ENCODE data around the gene MTR. TPM values are rescaled to one million over a fixed set of nuclear protein-coding genes. Genes with fewer than 3 reads are reported as not detected.

MTR gene
- total and polyA plus RNA-seq, 9 of the 15 experiments (the other 6 are each of a cell fraction or from before 2014, with no cell fraction given), result 3.4 to 44.3 (median 20.3) TPM

DNA sequence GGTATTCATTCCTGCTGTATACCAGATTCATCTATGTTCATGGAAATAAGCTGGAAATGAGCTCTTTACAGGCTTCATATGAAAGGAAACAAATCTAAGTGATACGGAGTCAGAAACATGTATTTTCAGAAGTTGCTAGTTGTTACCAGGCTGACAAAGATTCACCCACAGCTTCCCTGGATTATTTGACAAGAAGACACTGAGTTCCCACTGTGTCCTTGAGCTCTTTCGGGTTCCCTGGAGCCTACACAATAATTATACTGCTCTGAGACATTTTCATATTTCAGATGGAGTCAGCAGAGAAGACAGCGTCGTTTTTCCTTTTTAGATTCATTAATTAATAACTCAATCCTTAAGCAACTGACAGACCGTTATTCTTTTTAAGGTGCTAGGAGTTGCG lies 29.3 kb upstream of the MTR start:
- no peak for FAIRE-seq
- Histone ChIP-seq H3K36me3 (ENCODE audit: control insufficient read depth, insufficient read depth, low read length) (no peaks in the 10 kb centered on the region), H3K4me2 (ENCODE audit: insufficient read depth, low read length) (no peak overlapping the region), H3K9ac (ENCODE audit: insufficient read depth in 1 of 2, low read depth in 2 of 2, low read length in 2 of 2) (no peak overlapping the region), H3K27ac (ENCODE audit: extremely low read depth, low read depth, low read length) (no peak overlapping the region), H3K9me1 (ENCODE audit: control insufficient read depth, insufficient read depth, low read length) (no peaks in the 10 kb centered on the region), H2AFZ (ENCODE audit: low read depth, low read length) (no peak overlapping the region), H3K4me1 (replicated peaks in 1 of 2; ENCODE audit: control insufficient read depth in 2 of 2, insufficient read depth in 2 of 2, low read length in 2 of 2) (peaks cover 0 to 3% of the 10 kb centered on the region in 2 experiments; a peak in 2 of 5 replicates), H3K27me3 (ENCODE audit: control insufficient read depth in 2 of 2, insufficient read depth in 2 of 2, low read length in 2 of 2) (peaks cover 11 to 12% of the 10 kb centered on the region in 2 experiments; a peak in 4 of 5 replicates), H3K4me3 (no peak overlapping the region), H4K20me1 (replicated peaks; ENCODE audit: control insufficient read depth, insufficient read depth, low read length) (no peaks in the 10 kb centered on the region), H3K79me2 (ENCODE audit: control insufficient read depth, insufficient read depth, low read length) (no peaks in the 10 kb centered on the region), H3K9me3 (replicated peaks; ENCODE audit: control insufficient read depth, insufficient read depth, low read depth, low read length) (no peaks in the 10 kb centered on the region)
- TF ChIP-seq, protein P1, sequence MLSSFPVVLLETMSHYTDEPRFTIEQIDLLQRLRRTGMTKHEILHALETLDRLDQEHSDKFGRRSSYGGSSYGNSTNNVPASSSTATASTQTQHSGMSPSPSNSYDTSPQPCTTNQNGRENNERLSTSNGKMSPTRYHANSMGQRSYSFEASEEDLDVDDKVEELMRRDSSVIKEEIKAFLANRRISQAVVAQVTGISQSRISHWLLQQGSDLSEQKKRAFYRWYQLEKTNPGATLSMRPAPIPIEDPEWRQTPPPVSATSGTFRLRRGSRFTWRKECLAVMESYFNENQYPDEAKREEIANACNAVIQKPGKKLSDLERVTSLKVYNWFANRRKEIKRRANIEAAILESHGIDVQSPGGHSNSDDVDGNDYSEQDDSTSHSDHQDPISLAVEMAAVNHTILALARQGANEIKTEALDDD (IDR thresholded peaks at IDR 0.05), result no peak
- TF ChIP-seq DDX20 (tag; IDR thresholded peaks at IDR 0.05; ENCODE audit: low read depth), result no peak
- TF ChIP-seq ZNF561 (CRISPR knock-in tag; conservative IDR thresholded peaks at IDR 0.05), result no peak
- TF ChIP-seq, protein P2, sequence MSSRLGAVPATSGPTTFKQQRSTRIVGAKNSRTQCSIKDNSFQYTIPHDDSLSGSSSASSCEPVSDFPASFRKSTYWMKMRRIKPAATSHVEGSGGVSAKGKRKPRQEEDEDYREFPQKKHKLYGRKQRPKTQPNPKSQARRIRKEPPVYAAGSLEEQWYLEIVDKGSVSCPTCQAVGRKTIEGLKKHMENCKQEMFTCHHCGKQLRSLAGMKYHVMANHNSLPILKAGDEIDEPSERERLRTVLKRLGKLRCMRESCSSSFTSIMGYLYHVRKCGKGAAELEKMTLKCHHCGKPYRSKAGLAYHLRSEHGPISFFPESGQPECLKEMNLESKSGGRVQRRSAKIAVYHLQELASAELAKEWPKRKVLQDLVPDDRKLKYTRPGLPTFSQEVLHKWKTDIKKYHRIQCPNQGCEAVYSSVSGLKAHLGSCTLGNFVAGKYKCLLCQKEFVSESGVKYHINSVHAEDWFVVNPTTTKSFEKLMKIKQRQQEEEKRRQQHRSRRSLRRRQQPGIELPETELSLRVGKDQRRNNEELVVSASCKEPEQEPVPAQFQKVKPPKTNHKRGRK (tag; IDR thresholded peaks at IDR 0.05), result no peak
- no peak for TF ChIP-seq ETV1 (tag; conservative IDR thresholded peaks at IDR 0.05; ENCODE audit: low read depth)
- no peak for TF ChIP-seq GABPB2 (CRISPR knock-in tag; conservative IDR thresholded peaks at IDR 0.05)
- TF ChIP-seq ERF (CRISPR knock-in tag; IDR thresholded peaks at IDR 0.05), result no peak
- TF ChIP-seq, protein P3, sequence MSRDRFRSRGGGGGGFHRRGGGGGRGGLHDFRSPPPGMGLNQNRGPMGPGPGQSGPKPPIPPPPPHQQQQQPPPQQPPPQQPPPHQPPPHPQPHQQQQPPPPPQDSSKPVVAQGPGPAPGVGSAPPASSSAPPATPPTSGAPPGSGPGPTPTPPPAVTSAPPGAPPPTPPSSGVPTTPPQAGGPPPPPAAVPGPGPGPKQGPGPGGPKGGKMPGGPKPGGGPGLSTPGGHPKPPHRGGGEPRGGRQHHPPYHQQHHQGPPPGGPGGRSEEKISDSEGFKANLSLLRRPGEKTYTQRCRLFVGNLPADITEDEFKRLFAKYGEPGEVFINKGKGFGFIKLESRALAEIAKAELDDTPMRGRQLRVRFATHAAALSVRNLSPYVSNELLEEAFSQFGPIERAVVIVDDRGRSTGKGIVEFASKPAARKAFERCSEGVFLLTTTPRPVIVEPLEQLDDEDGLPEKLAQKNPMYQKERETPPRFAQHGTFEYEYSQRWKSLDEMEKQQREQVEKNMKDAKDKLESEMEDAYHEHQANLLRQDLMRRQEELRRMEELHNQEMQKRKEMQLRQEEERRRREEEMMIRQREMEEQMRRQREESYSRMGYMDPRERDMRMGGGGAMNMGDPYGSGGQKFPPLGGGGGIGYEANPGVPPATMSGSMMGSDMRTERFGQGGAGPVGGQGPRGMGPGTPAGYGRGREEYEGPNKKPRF (IDR thresholded peaks at IDR 0.05; ENCODE audit: low read depth, low read length), result no peak
- no peak for TF ChIP-seq ZNF140 (CRISPR knock-in tag; IDR thresholded peaks at IDR 0.05)
- 2% methylated on average over 6 of the region's 6 CpGs for WGBS (ENCODE audit: insufficient coverage, low coverage, missing lambda C conversion rate)
- in situ Hi-C loops (cut with MboI) (no loop called here), intact Hi-C loops (cut with micrococcal nuclease) (no loop called here)
- ChIA-PET CTCF (ENCODE audit: low intra/inter-chr PET ratio) (interaction anchor here (0.6 kb wide), 1 partner anchor 131 kb away, joined by 3 read pairs; no protein-coding TSS in a partner anchor), POLR2A (no interaction called here)
- no TSS peak for BruUV-seq (replicated peaks)
- ATAC-seq, result no peak
- DNase-seq (ENCODE audit: extremely low read depth in 1 of 4, low spot score in 3 of 4), result no peak

Measured in K562 (cell line).